HepG2 (cell line): Measurements from ENCODE around the gene ANAPC2. TPM values are rescaled to one million over a fixed set of nuclear protein-coding genes. Genes with fewer than 3 reads are reported as not detected.
A peak's percentile ranks its signal among the peaks of the same experiment; 100 is the strongest.

Source experiments
- ATF2 ChIP-seq: sonication (generic); formaldehyde crosslinking; IDR thresholded peaks from 2 replicates; pipeline ENCODE4 v1.4.0; 2020; ENCODE audit warnings: missing genetic modification reagents
- BHLHE40 ChIP-seq: IDR thresholded peaks from 2 replicates; pipeline ENCODE4 v1.6.1; 2011; ENCODE audit warnings: low read length, improper control_type of control experiment
- ISL2 ChIP-seq: sonication (generic); formaldehyde crosslinking; IDR thresholded peaks from 2 replicates; pipeline ENCODE4 v1.5.0; 2020; ENCODE audit warnings: missing genetic modification reagents
- ISX ChIP-seq: sonication (generic); formaldehyde crosslinking; conservative IDR thresholded peaks from 2 replicates; pipeline ENCODE4 v1.5.0; 2020; ENCODE audit warnings: missing genetic modification reagents
- PLRG1 ChIP-seq: fragments of 450-650 bp; conservative IDR thresholded peaks from 2 replicates; pipeline ENCODE4 v1.6.1; 2016
- PTBP1 ChIP-seq: fragments of 200-400 bp; formaldehyde crosslinking; IDR thresholded peaks from 2 replicates; pipeline ENCODE4 v1.6.1; 2018; ENCODE audit warnings: low read length, low read depth; ENCODE audit not compliant: poor library complexity, severe bottlenecking
- SMARCC2 ChIP-seq: fragments of 450-650 bp; IDR thresholded peaks from 2 replicates; pipeline ENCODE4 v1.6.1; 2017; ENCODE audit warnings: antibody characterized with exemption, mild to moderate bottlenecking
- TEAD2 ChIP-seq: sonication (generic); formaldehyde crosslinking; IDR thresholded peaks from 2 replicates; pipeline ENCODE4 v1.9.0; 2021; ENCODE audit warnings: missing genetic modification reagents
- XRCC5 ChIP-seq: fragments of 200-400 bp; formaldehyde crosslinking; optimal IDR thresholded peaks from 2 replicates; pipeline ENCODE3; 2017; ENCODE audit warnings: mild to moderate bottlenecking, low read length
- ZBTB33 ChIP-seq: sonication (generic); formaldehyde crosslinking; IDR thresholded peaks from 2 replicates; pipeline ENCODE4 v1.4.0; 2020; ENCODE audit warnings: missing genetic modification reagents
- ZMYM2 ChIP-seq: sonication (generic); formaldehyde crosslinking; IDR thresholded peaks from 2 replicates; pipeline ENCODE4 v1.8.0; 2022; ENCODE audit warnings: mild to moderate bottlenecking, missing genetic modification reagents
- ZNF281 ChIP-seq: sonication (generic); formaldehyde crosslinking; IDR thresholded peaks from 2 replicates; pipeline ENCODE4 v1.4.0; 2020; ENCODE audit warnings: missing genetic modification reagents, borderline replicate concordance
- ZNF503 ChIP-seq: sonication (generic); formaldehyde crosslinking; IDR thresholded peaks from 2 replicates; pipeline ENCODE4 v1.4.0; 2020; ENCODE audit warnings: missing genetic modification reagents
- ZNF569 ChIP-seq: sonication (generic); formaldehyde crosslinking; IDR thresholded peaks from 2 replicates; pipeline ENCODE4 v1.5.0; 2020; ENCODE audit warnings: mild to moderate bottlenecking, missing genetic modification reagents, moderate library complexity, borderline replicate concordance
- ZNF704 ChIP-seq: sonication (generic); formaldehyde crosslinking; IDR thresholded peaks from 2 replicates; pipeline ENCODE4 v1.8.1; 2023; ENCODE audit warnings: mild to moderate bottlenecking, inconsistent platforms, moderate library complexity, missing genetic modification reagents, borderline replicate concordance
- ZNF768 ChIP-seq: sonication (generic); formaldehyde crosslinking; IDR thresholded peaks from 2 replicates; pipeline ENCODE4 v1.4.0; 2020; ENCODE audit warnings: missing genetic modification reagents
- ZNF850 ChIP-seq: sonication (generic); formaldehyde crosslinking; conservative IDR thresholded peaks from 2 replicates; pipeline ENCODE4 v1.9.0; 2021; ENCODE audit warnings: mild to moderate bottlenecking, missing genetic modification reagents
- ZUFSP ChIP-seq: sonication (generic); formaldehyde crosslinking; IDR thresholded peaks from 2 replicates; pipeline ENCODE4 v1.9.0; 2021; ENCODE audit warnings: missing genetic modification reagents, mild to moderate bottlenecking, borderline replicate concordance
- polyA plus RNA-seq, 8 experiments: library from polyadenylated mRNA; depleted of rRNA in 3 of 8; stranded (reverse) in 7 of 8; unstranded in 1 of 8; fragments of >200 nt; fragmentation: Illumina TruSeq in 4 of 8; extraction: Trizol in 4 of 8; gene quantifications; 2 replicates each; pipeline versions ENCODE4 v1.2.1 to v1.2.3, GENCODE V29; 2011 to 2016; ENCODE audit warnings: low read depth in 4 of 8, missing spikeins in 1 of 8, mixed read lengths in 1 of 8; ENCODE audit not compliant: insufficient read depth in 1 of 8
- total RNA-seq, 5 experiments: library from RNA; depleted of rRNA; stranded (reverse); fragments of >200 nt; fragmentation: Illumina TruSeq; extraction: Trizol; gene quantifications; 2 replicates each; pipeline ENCODE4 v1.2.3, GENCODE V29; 2016; ENCODE audit warnings: low read depth in 1 of 5

Gene ANAPC2
- total and polyA plus RNA-seq, 2 of the 13 experiments (the other 11 are each of a cell fraction or from before 2014, with no cell fraction given), result 12.3 to 15.4 TPM

GRCh38 chr9:137188490-137189296, at the start of gene ANAPC2, which contains the start of gene SSNA1 (continued):
- TF ChIP-seq ZBTB33 (CRISPR knock-in tag), result peak; percentile 79
- peak; percentile 86 for TF ChIP-seq ZNF281
- peak; percentile 92 for TF ChIP-seq ATF2 (CRISPR knock-in tag)
- TF ChIP-seq ZNF704 (CRISPR knock-in tag), result no peak
- peak; percentile 38; the same call in 1 of the 2 replicates for TF ChIP-seq ZNF768 (CRISPR knock-in tag)
- no peak for TF ChIP-seq ZMYM2 (CRISPR knock-in tag)
- TF ChIP-seq PLRG1, result no peak
- TF ChIP-seq SMARCC2, result peak; percentile 93; the same call in 1 of the 2 replicates
- TF ChIP-seq ISL2 (CRISPR knock-in tag), result peak; percentile 77; the same call in 1 of the 2 replicates
- TF ChIP-seq ISX, result no peak
- TF ChIP-seq ZNF569, result no peak
- TF ChIP-seq PTBP1, result no peak
- TF ChIP-seq TEAD2 (CRISPR knock-in tag), result no peak
- peak; percentile 19; the same call in 1 of the 2 replicates for TF ChIP-seq ZNF503 (CRISPR knock-in tag)
- peak; percentile 13 for TF ChIP-seq XRCC5
- no peak for TF ChIP-seq ZUFSP (CRISPR knock-in tag)
- TF ChIP-seq BHLHE40, result peak; percentile 93
- no peak for TF ChIP-seq ZNF850 (CRISPR knock-in tag)
